MV-4-11 (cell line): ENCODE measurements around the gene TBX5.

Experiments
- DNase-seq: peaks from one replicate; lab custom pipeline; 2025; lab: John Stamatoyannopoulos, UW

TBX5 gene

GRCh38 chr12:114404926-114405518 is 922 bp downstream of the TBX5 start:
- no peak for DNase-seq

DNA sequence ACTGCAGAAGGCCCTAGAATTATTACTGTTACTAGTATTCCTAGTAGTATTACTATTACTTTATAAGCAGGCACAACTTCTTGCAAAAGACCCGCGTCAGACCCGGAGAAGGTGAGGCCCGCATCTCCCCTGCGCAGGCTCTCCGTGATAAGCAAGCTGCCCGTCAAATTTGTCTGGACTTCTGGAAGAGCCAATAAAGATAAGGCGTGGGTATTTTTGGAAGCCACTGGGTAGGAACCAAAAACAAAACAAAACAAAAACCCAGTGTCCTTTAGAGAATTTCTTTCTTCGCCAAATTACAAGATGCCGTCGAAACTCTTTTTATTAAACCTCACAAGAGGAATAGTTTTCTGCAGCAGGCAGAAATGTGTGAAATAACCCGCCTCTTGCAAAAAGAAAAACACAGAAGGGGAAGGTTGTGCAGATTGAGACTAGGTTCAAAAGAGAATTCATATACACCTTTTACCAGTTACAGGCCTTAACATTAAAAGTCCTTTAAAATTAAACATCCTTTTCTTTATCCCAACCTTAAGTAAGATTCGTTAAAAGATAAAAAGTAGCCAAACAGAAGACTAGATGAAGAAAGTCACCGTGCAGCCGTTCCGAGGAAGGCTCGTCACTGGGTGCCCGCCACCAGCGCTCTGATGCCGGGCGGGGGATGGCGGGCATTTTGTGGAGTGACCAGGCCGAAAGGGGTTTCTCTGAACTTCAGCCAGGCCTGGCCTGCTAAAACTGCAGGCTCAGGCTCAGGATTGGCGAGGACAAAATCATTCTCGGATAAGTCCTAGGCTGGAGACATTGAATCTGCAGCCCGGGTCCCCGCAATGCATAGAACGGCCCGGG is 1.6 kb downstream of the TBX5 start:
- DNase-seq, result no peak

DNA sequence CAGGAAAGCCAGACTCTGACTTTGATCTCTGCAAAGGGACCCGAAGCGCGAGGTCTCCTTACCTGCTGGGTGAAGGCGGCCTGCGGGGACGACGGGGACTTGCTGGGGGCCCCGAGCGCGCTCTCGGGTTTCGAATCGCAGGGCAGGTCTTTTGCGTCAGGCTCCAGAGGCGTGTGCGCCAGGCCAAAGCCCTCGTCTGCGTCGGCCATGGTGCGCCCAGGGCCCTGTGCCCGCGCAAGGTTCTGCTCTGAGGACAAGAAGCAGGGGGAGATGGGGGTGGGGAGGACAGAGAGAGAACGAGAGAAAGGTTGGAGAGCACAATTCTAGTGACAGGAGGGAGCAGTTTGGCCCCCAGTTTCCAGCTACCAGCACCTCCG is 2.3 kb downstream of the TBX5 start:
- DNase-seq, result no peak

GRCh38 chr12:114403011-114403689 is 2.8 kb downstream of the TBX5 start:
- DNase-seq, result no peak

DNA sequence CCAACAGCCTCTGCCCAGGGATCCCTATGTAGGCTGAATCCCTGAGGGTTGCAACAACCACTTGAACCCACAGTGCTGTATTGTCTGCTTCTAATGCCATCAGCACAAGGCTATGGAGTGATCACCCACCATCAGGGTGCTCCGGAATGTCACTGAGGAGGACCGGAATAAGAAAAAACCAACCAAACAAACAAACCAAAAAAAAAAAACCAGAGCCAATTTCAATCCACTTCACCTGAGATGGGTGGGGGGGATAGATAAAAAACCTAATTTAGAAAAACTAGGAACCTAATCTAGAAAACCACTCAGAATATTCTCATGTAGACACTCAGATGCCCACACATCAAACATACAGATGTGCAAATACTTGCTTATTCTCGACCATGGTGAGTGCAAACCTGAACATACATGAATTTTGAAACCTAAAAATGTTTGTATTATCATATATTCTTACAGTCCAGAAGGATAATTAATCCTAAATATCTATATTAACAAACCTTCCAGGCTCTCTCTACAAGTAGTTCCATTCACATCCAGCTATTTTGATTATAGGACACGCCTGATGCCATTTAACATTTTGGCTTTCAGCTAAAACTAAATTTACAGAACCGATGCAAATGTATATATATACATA is 3.7 kb downstream of the TBX5 start:
- DNase-seq, result no peak

- DNase-seq, result no peak
Measured at GRCh38 chr12:114401328-114402083, 4.4 kb downstream of the TBX5 start.

GRCh38 chr12:114400925-114401324 is 5.0 kb downstream of the TBX5 start:
- DNase-seq, result no peak

DNA sequence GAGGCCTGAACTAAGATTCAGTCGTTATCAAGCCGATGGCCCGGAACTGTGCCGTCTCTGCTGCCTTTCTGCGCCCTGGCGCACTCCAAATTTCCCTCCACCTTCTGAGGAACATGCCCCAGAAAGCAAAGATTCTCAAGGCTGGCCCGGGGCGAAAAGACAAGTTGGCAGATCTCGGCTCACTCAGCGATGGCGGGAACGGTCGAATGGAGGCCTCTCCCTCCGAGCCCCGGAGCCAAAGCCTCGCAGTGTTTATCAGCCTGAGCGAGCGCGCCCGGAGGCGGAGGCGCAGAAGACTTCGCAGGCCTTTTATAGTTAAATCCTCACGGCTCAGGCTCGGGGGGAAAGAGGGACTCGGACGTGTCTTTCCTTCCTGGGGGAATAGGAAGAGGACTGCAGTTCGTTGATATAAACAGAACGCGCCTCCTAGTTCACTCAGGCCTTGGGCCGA is 5.6 kb downstream of the TBX5 start:
- no peak for DNase-seq

DNA sequence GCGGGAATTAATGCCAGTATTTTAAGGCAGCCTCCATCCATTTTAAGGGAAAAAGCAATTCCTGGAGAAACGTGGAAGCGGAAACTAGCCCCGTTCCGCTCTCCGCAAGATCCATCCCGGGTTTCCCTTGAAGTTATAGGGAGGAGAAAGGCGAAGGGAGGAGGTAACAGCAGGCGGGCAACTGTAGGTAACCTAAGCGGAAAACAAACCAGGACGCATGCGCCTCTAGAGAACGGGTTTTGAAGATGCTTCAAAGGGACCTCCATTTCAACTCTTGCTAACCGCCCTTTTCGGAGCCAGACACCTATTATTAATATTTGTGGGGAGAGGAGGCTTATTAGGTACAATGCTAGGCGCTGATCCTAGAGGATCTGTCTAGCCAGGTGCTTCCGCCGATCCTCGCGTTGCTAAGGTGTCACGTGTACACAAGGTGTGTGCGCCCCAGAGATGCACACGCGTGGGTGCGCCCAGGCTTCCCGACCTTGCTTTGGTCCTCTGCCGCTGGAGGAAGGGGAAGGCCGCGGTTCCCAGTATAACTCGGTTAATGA is 6.2 kb downstream of the TBX5 start:
- no peak for DNase-seq

- no peak for DNase-seq
Measured at GRCh38 chr12:114397978-114398881, 7.7 kb downstream of the TBX5 start.

DNA sequence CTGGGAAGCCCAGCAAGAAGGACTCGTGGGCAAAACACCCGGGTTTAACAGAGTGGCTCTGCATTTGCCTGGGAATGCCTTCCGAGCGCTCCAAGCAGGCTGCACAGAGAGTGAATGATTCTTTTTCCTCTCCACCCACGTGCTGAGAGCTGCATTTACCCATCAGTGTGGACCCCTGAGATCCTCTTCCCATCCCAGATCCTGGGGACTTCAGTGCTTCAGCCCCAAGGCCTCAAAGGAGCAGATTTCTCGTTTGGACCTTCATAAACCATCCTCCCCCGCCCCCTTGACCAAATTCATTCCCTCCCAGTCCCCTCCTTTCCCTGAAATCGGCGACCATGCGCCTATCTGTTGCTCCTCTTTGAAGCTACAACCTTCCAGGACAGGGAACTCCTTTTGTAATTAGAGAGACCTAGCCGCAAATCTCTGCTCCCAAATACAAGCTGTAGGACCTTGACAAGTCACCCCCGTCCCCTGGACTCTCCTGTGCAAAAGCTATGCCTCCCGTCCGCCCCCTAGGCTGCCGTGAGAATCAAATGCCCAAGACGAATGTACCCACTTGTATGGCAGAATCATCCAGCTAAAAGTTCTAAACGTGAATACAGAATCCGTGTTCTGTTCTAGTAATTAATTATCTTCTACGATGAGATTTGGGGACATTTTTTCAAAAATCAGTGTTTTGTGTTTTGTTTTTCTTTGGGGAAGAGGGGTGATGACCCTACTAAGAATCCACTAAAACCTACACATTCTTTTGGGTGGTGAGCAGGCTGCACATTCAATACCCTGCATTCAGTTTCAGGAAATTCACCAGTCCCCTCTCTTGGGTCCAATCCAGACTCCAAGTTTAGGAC is 8.8 kb downstream of the TBX5 start:
- no peak for DNase-seq

- DNase-seq, result no peak
Measured at GRCh38 chr12:114396153-114396868, 9.6 kb downstream of the TBX5 start.

- no peak for DNase-seq
Measured at GRCh38 chr12:114395755-114396152, 10.2 kb downstream of the TBX5 start.

- no peak for DNase-seq
Measured at GRCh38 chr12:114395233-114395632, 10.7 kb downstream of the TBX5 start.

- no peak for DNase-seq
Measured at GRCh38 chr12:114393569-114393968, 12.4 kb downstream of the TBX5 start.

GRCh38 chr12:114392909-114393308 is 13.0 kb downstream of the TBX5 start:
- no peak for DNase-seq

- no peak for DNase-seq
Measured at GRCh38 chr12:114391088-114391487, 14.9 kb downstream of the TBX5 start.

DNA sequence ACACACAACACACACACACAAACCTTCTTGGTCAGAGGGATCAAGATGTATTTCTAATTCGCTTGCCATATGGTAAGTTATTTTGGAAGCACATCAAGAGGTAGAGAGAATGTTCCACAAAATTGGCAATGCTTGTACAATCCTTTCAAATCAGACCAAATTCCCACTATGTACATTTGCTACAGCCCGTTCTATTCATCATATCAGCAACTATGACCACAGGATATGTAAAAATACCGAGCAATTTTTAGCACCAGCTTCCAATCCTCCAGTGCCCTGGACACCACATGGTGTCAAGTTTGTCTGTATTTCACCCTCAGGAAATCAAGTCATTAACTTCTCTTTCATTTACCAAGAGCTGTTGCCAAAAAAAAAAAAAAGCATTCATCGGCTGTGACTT is 21.2 kb downstream of the TBX5 start:
- DNase-seq, result no peak

DNA sequence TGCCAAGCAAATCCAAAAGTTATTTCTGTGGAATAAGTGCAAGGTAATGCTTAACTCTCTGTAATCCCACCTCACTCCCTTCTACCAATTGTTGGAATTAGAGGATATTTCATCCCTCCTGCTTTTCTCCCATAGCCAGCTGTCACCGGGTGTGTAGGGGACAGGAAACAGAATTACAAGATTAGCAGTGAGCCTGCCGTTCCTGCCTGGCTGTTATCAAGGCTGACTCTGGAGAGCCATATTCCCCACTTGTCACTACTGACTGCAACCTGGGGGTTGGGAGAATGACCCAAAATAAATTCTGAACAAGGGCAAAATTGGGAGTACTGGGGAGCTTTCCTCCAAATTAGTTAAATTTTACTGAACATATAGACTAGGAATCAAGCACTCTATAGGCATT is 24.8 kb downstream of the TBX5 start:
- DNase-seq, result no peak
